SIG-M5 treated with dmso at 0.1 percent for 504 hours (cell line): ENCODE results near the gene F8A2.
"Not testable (repeated sequence)": the region's sequence is repeated elsewhere in the genome, so short reads cannot be mapped to it uniquely, and the experiment has no call there.

Experiments
- DNase-seq: peaks from one replicate; lab custom pipeline; 2025; ENCODE audit not compliant: unreplicated experiment; lab: John Stamatoyannopoulos, UW

F8A2 gene

GRCh38 chrX:155381843-155382528 is at the start of gene F8A2:
F8A2 (plus strand) TSS chrX:155382095; CDS start chrX:155382115, 20 bp downstream.
- not testable (repeated sequence) for DNase-seq

- DNase-seq, result no peak
These were observed 48.3 kb upstream of the F8A2 start for GRCh38 chrX:155333544-155334100.

- no peak for DNase-seq
These were observed 47.2 kb upstream of the F8A2 start, which contains the start of gene CLIC2 for GRCh38 chrX:155334486-155335336. CLIC2 (minus strand) TSS chrX:155334614; CDS start chrX:155334427, 187 bp downstream.

- DNase-seq, result not testable (repeated sequence)
These were observed 46.6 kb upstream of the F8A2 start for GRCh38 chrX:155335337-155335712.

- not testable (repeated sequence) for DNase-seq
These were observed 36.2 kb upstream of the F8A2 start for GRCh38 chrX:155345689-155346088.

- DNase-seq, result not testable (repeated sequence)
These were observed 32.4 kb upstream of the F8A2 start for GRCh38 chrX:155349448-155349847.

GRCh38 chrX:155363712-155364111 is 18.2 kb upstream of the F8A2 start:
- DNase-seq, result not testable (repeated sequence)

- DNase-seq, result not testable (repeated sequence)
These were observed 8.0 kb upstream of the F8A2 start for GRCh38 chrX:155373777-155374458.

- DNase-seq, result not testable (repeated sequence)
These were observed 2.1 kb upstream of the F8A2 start for GRCh38 chrX:155379802-155380201.

GRCh38 chrX:155382529-155382967 is 653 bp downstream of the F8A2 start:
- not testable (repeated sequence) for DNase-seq

GRCh38 chrX:155389634-155390033 is 7.7 kb downstream of the F8A2 start:
- no peak for DNase-seq

- DNase-seq, result not testable (repeated sequence)
These were observed 12.9 kb downstream of the F8A2 start for GRCh38 chrX:155394747-155395276.

- no peak for DNase-seq
These were observed 24.5 kb downstream of the F8A2 start for GRCh38 chrX:155406429-155406828.

- DNase-seq, result no peak
These were observed 35.9 kb downstream of the F8A2 start for GRCh38 chrX:155417769-155418168.
